CD8-positive, alpha-beta memory T cell (primary cell): ENCODE data around the gene BMF. TPM values are rescaled to one million over a fixed set of nuclear protein-coding genes. Genes with fewer than 3 reads are reported as not detected.
A peak's percentile ranks its signal among the peaks of the same experiment; 100 is the strongest.

Source experiments
- CTCF ChIA-PET: fragments of 350-600 bp; sonication (Branson Sonifier 250); formaldehyde crosslinking; loops from one replicate; lab custom pipeline; 2021; ENCODE audit warnings: antibody characterized with exemption; lab: Charles Lee
- POLR2A ChIA-PET: fragments of 350-600 bp; sonication (Branson Sonifier 250); formaldehyde crosslinking; loops from one replicate; lab custom pipeline; 2021; ENCODE audit warnings: antibody characterized with exemption; lab: Charles Lee
- DNase-seq, 5 donors: peaks; one replicate each; pipeline versions ENCODE4 v3.0.0 to v3.0.0-alpha.2; 2020 to 2022; ENCODE audit warnings: mixed read lengths in 1 of 5
- H3K27ac ChIP-seq: one replicate; pipeline ENCODE4 v1.7.0; 2013; ENCODE audit warnings: low read depth, mild to moderate bottlenecking, low read length, moderate library complexity
- H3K27me3 ChIP-seq: 2 replicates; pipeline ENCODE4 v1.7.0; 2013; ENCODE audit warnings: low read length, mild to moderate bottlenecking; ENCODE audit not compliant: insufficient read depth, poor library complexity, severe bottlenecking
- H3K36me3 ChIP-seq: 2 replicates; pipeline ENCODE4 v1.7.0; 2013; ENCODE audit warnings: mild to moderate bottlenecking, low read length, moderate library complexity; ENCODE audit not compliant: insufficient read depth
- H3K4me1 ChIP-seq: 2 replicates; pipeline ENCODE4 v1.7.0; 2013; ENCODE audit warnings: mild to moderate bottlenecking, low read length, moderate library complexity; ENCODE audit not compliant: insufficient read depth
- H3K4me3 ChIP-seq: 2 replicates; pipeline ENCODE4 v1.7.0; 2013; ENCODE audit warnings: mild to moderate bottlenecking, low read length
- H3K9me3 ChIP-seq: 2 replicates; pipeline ENCODE4 v1.7.0; 2013; ENCODE audit warnings: mild to moderate bottlenecking, low read length
- H3K27ac Mint-ChIP-seq, 8 donors: one replicate each; pipeline ENCODE4 v1.8.0; 2020 to 2021; ENCODE audit warnings: mixed read lengths in 8 of 8, mild to moderate bottlenecking in 6 of 8, inconsistent platforms in 3 of 8, moderate library complexity in 3 of 8
- H3K27me3 Mint-ChIP-seq, 2 donors: one replicate each; pipeline ENCODE4 v1.8.0; 2020 to 2021; ENCODE audit warnings: mixed read lengths in 2 of 2, mild to moderate bottlenecking in 1 of 2, moderate library complexity in 1 of 2
- H3K36me3 Mint-ChIP-seq, 3 donors: one replicate each; pipeline ENCODE4 v1.8.0; 2020 to 2021; ENCODE audit warnings: mixed read lengths in 3 of 3, inconsistent platforms in 1 of 3, mild to moderate bottlenecking in 1 of 3
- H3K4me1 Mint-ChIP-seq, 3 donors: one replicate each; pipeline ENCODE4 v1.8.0; 2020 to 2021; ENCODE audit warnings: mixed read lengths in 3 of 3, inconsistent platforms in 1 of 3, mild to moderate bottlenecking in 1 of 3
- H3K4me3 Mint-ChIP-seq, 7 donors: one replicate each; pipeline ENCODE4 v1.8.0; 2020 to 2021; ENCODE audit warnings: mixed read lengths in 7 of 7, mild to moderate bottlenecking in 6 of 7, moderate library complexity in 4 of 7, inconsistent platforms in 2 of 7
- H3K9me3 Mint-ChIP-seq, 5 donors: one replicate each; pipeline ENCODE4 v1.8.0; 2020 to 2022; ENCODE audit warnings: mixed read lengths in 5 of 5, mild to moderate bottlenecking in 3 of 5, moderate library complexity in 2 of 5, inconsistent platforms in 1 of 5
- polyA plus RNA-seq: library from polyadenylated mRNA; unstranded; fragments of 300-500 nt; fragmentation: Illumina TruSeq; gene quantifications from one replicate; pipeline ENCODE4 v1.2.3, GENCODE V29; 2021
- total RNA-seq, 2 experiments: library from RNA; stranded (reverse); gene quantifications; one replicate each; pipeline ENCODE4 v1.2.3, GENCODE V29; 2021

BMF gene
- total and polyA plus RNA-seq, 3 experiments from 2014 or later = 2.3 to 16.8 (median 15.3) TPM

- H3K27ac ChIP-seq = no peak overlapping the region
- H3K9me3 ChIP-seq = no peaks in the 10 kb centered on the region
- H3K36me3 ChIP-seq = no peaks in the 10 kb centered on the region
- no peak for DNase-seq
- no peaks in the 10 kb centered on the region for H3K9me3 Mint-ChIP-seq
- peaks cover 5 to 16% of the 10 kb centered on the region in 2 donors for H3K27me3 Mint-ChIP-seq
- no peak overlapping the region for H3K27ac Mint-ChIP-seq
- H3K27me3 ChIP-seq = no peaks in the 10 kb centered on the region
- ChIA-PET CTCF (interaction anchor here (1.2 to 15.6 kb wide), 2 partner anchors 9 to 19 kb away, joined by 3 to 186 read pairs; no protein-coding TSS in a partner anchor), POLR2A (no interaction called here)
- peaks cover 34 to 39% (median 37%) of the 10 kb centered on the region in 3 donors for H3K4me1 Mint-ChIP-seq
- peaks cover 30% of the 10 kb centered on the region for H3K4me1 ChIP-seq
- no peak overlapping the region for H3K4me3 ChIP-seq
- H3K4me3 Mint-ChIP-seq = peak overlapping the region in 4 of 7 donors; percentile 54 to 74 (median 63)
- H3K36me3 Mint-ChIP-seq = peaks cover 0 to 7% (median 0%) of the 10 kb centered on the region in 3 donors
These were observed 2.3 kb upstream of the BMF start for GRCh38 chr15:40110866-40111550.

GRCh38 chr15:40108061-40108854 lies 421 bp downstream of the BMF start:
- Histone ChIP-seq H3K9me3 (no peaks in the 10 kb centered on the region), H3K4me3 (peak overlapping the region; percentile 74), H3K27me3 (no peaks in the 10 kb centered on the region), H3K4me1 (peaks cover 38% of the 10 kb centered on the region), H3K27ac (peak overlapping the region; percentile 19), H3K36me3 (no peaks in the 10 kb centered on the region)
- H3K9me3 Mint-ChIP-seq = no peaks in the 10 kb centered on the region
- H3K36me3 Mint-ChIP-seq = peaks cover 0 to 15% (median 0%) of the 10 kb centered on the region in 3 donors
- peaks cover 42 to 56% (median 49%) of the 10 kb centered on the region in 3 donors for H3K4me1 Mint-ChIP-seq
- CTCF ChIA-PET = interaction anchor here (0.6 to 15.6 kb wide), 9 partner anchors 16 to 369 kb away, joined by 3 to 186 read pairs (median 5); partner anchors contain the start of gene SRP14
- H3K27ac Mint-ChIP-seq = peak overlapping the region in 7 of 8 donors; percentile 75 to 99 (median 84)
- peak overlapping the region; percentile 91 to 99 (median 97) for H3K4me3 Mint-ChIP-seq
- POLR2A ChIA-PET = interaction anchor here (0.7 to 3.8 kb wide), 4 partner anchors 9 to 215 kb away, joined by 3 to 23 read pairs (median 4); no protein-coding TSS in a partner anchor
- H3K27me3 Mint-ChIP-seq = peaks cover 5 to 12% of the 10 kb centered on the region in 2 donors
- DNase-seq = peak in 2 of 5 donors; percentile 15 to 46

- peaks cover 47 to 68% (median 54%) of the 10 kb centered on the region in 3 donors for H3K4me1 Mint-ChIP-seq
- peaks cover 0 to 24% (median 0%) of the 10 kb centered on the region in 3 donors for H3K36me3 Mint-ChIP-seq
- peaks cover 0 to 8% of the 10 kb centered on the region in 2 donors for H3K27me3 Mint-ChIP-seq
- Histone ChIP-seq H3K9me3 (no peaks in the 10 kb centered on the region), H3K27ac (peak overlapping the region; percentile 32), H3K27me3 (no peaks in the 10 kb centered on the region), H3K36me3 (no peaks in the 10 kb centered on the region), H3K4me1 (peaks cover 42% of the 10 kb centered on the region), H3K4me3 (no peak overlapping the region)
- peak overlapping the region; percentile 50 to 98 (median 94) for H3K4me3 Mint-ChIP-seq
- ChIA-PET POLR2A (interaction anchor here (0.8 to 3.8 kb wide), 5 partner anchors 8 to 216 kb away, joined by 3 to 23 read pairs (median 3); no protein-coding TSS in a partner anchor), CTCF (interaction anchor here (0.7 to 15.6 kb wide), 16 partner anchors 9 to 231 kb away, joined by 3 to 186 read pairs (median 8); partner anchors contain the start of genes BUB1B and SRP14)
- no peaks in the 10 kb centered on the region for H3K9me3 Mint-ChIP-seq
- H3K27ac Mint-ChIP-seq = peak overlapping the region in 7 of 8 donors; percentile 6 to 88 (median 68)
- DNase-seq = peak in 1 of 5 donors; percentile 40
These were observed 2.2 kb downstream of the BMF start for GRCh38 chr15:40106203-40107161.

GRCh38 chr15:40105517-40106202 lies 3.0 kb downstream of the BMF start:
- peaks cover 0 to 25% (median 0%) of the 10 kb centered on the region in 3 donors for H3K36me3 Mint-ChIP-seq
- peak overlapping the region; percentile 6 for H3K27ac ChIP-seq
- H3K4me3 Mint-ChIP-seq = peak overlapping the region in 6 of 7 donors; percentile 39 to 94 (median 70)
- POLR2A ChIA-PET = interaction anchor here (1.0 to 1.7 kb wide), 2 partner anchors 51 to 57 kb away, joined by 3 to 7 read pairs; no protein-coding TSS in a partner anchor
- no peaks in the 10 kb centered on the region for H3K9me3 Mint-ChIP-seq
- no peak overlapping the region for H3K4me3 ChIP-seq
- H3K36me3 ChIP-seq = no peaks in the 10 kb centered on the region
- peaks cover 0 to 8% of the 10 kb centered on the region in 2 donors for H3K27me3 Mint-ChIP-seq
- H3K4me1 ChIP-seq = peaks cover 50% of the 10 kb centered on the region
- peak overlapping the region in 6 of 8 donors; percentile 32 to 94 (median 70) for H3K27ac Mint-ChIP-seq
- peak in 2 of 5 donors; percentile 26 to 67 for DNase-seq
- no peaks in the 10 kb centered on the region for H3K9me3 ChIP-seq
- CTCF ChIA-PET = interaction anchor here (1.0 to 15.6 kb wide), 21 partner anchors 9 to 169 kb away, joined by 3 to 186 read pairs (median 11); partner anchors contain the start of genes BUB1B and SRP14
- H3K27me3 ChIP-seq = no peaks in the 10 kb centered on the region
- peaks cover 55 to 77% (median 62%) of the 10 kb centered on the region in 3 donors for H3K4me1 Mint-ChIP-seq

- Mint-ChIP-seq H3K36me3 (peaks cover 0 to 25% (median 0%) of the 10 kb centered on the region in 3 donors), H3K9me3 (no peaks in the 10 kb centered on the region), H3K27ac (peak overlapping the region in 7 of 8 donors; percentile 59 to 94 (median 80)), H3K27me3 (peaks cover 0 to 7% of the 10 kb centered on the region in 2 donors), H3K4me3 (peak overlapping the region; percentile 36 to 94 (median 76)), H3K4me1 (peaks cover 61 to 83% (median 67%) of the 10 kb centered on the region in 3 donors)
- peak overlapping the region; percentile 54 for H3K4me3 ChIP-seq
- H3K27ac ChIP-seq = no peak overlapping the region
- peak; percentile 62 to 82 (median 65) for DNase-seq
- ChIA-PET POLR2A (interaction anchor here (0.6 to 1.0 kb wide), 2 partner anchors 56 to 329 kb away, joined by 3 read pairs; no protein-coding TSS in a partner anchor), CTCF (interaction anchor here (0.6 to 15.6 kb wide), 30 partner anchors 9 to 218 kb away, joined by 3 to 186 read pairs (median 4); partner anchors contain the start of genes BUB1B, INAFM2 and SRP14)
- H3K9me3 ChIP-seq = no peaks in the 10 kb centered on the region
- H3K36me3 ChIP-seq = no peaks in the 10 kb centered on the region
- H3K4me1 ChIP-seq = peaks cover 57% of the 10 kb centered on the region
- no peaks in the 10 kb centered on the region for H3K27me3 ChIP-seq
These were observed 3.7 kb downstream of the BMF start for GRCh38 chr15:40104865-40105516.

- ChIA-PET POLR2A (interaction anchor here (0.6 kb wide), 1 partner anchor 328 kb away, joined by 3 read pairs; no protein-coding TSS in a partner anchor), CTCF (interaction anchor here (0.6 to 15.6 kb wide), 30 partner anchors 10 to 219 kb away, joined by 3 to 186 read pairs (median 4); partner anchors contain the start of genes BUB1B, INAFM2 and SRP14)
- Mint-ChIP-seq H3K27ac (peak overlapping the region in 4 of 8 donors; percentile 59 to 92 (median 80)), H3K9me3 (no peaks in the 10 kb centered on the region), H3K4me1 (peaks cover 63 to 87% (median 64%) of the 10 kb centered on the region in 3 donors), H3K4me3 (peak overlapping the region in 6 of 7 donors; percentile 36 to 94 (median 76)), H3K27me3 (peaks cover 0 to 7% of the 10 kb centered on the region in 2 donors), H3K36me3 (peaks cover 0 to 25% (median 0%) of the 10 kb centered on the region in 3 donors)
- Histone ChIP-seq H3K27ac (no peak overlapping the region), H3K4me1 (peaks cover 61% of the 10 kb centered on the region), H3K36me3 (no peaks in the 10 kb centered on the region), H3K4me3 (no peak overlapping the region), H3K9me3 (no peaks in the 10 kb centered on the region), H3K27me3 (no peaks in the 10 kb centered on the region)
- peak in 1 of 5 donors; percentile 35 for DNase-seq
These were observed 4.3 kb downstream of the BMF start for GRCh38 chr15:40104296-40104864.
